A549 treated with AZD2906 at 1 μM for 4 hours (cell line): Measurements from ENCODE around the gene PEX12. TPM values are rescaled to one million over a fixed set of nuclear protein-coding genes. Genes with fewer than 3 reads are reported as not detected.

Experiments
- total RNA-seq: library from RNA; stranded (reverse); fragments of 200-300 nt; extraction: Qiagen RNA extraction; gene quantifications from 5 replicates; pipeline ENCODE4 v1.2.3, GENCODE V29; 2022

PEX12 gene
- total RNA-seq, result 8.6 to 9.9 TPM (median 9.0 TPM) in 5 replicates

DNA sequence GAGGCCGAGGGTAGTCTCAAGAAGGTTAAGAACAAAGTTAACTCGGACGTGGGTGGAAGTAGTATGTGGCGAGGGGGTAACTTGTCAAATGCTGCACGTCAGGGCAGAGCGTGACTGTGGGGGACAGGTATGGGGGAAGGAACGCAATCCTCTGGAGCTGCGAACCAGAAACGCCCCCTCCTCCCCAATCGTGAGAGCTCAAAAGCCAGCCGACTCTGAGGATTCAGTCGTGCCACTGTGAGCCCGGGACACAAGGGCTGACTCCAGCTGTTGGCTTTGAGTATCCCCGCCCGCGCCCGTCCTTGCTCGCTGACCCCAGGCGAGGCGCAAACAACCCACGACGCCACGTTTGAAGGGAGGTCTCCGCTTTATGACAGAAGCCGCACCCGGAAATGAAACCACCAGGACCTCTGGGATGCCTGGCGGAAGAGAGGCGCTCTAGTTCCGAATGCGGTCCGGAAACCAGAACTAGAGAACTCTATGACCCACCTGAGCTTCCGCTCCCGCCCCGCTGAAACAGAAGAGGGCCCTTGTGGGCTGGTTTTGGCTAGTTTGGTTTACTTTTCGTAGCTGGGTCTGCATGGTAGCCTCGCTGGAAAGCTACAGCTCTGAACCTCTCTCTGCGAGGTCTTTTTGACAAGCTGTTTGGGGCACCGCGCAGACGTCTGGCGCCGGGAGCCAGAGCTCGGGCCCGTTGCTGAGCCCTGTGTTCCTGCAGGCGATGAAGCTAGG is at the start of gene PEX12:
Gene PEX12, minus strand, starts transcription at position 375 of the 732 bp plus-strand sequence. CDS start 550 bp downstream, outside the sequence.

DNA sequence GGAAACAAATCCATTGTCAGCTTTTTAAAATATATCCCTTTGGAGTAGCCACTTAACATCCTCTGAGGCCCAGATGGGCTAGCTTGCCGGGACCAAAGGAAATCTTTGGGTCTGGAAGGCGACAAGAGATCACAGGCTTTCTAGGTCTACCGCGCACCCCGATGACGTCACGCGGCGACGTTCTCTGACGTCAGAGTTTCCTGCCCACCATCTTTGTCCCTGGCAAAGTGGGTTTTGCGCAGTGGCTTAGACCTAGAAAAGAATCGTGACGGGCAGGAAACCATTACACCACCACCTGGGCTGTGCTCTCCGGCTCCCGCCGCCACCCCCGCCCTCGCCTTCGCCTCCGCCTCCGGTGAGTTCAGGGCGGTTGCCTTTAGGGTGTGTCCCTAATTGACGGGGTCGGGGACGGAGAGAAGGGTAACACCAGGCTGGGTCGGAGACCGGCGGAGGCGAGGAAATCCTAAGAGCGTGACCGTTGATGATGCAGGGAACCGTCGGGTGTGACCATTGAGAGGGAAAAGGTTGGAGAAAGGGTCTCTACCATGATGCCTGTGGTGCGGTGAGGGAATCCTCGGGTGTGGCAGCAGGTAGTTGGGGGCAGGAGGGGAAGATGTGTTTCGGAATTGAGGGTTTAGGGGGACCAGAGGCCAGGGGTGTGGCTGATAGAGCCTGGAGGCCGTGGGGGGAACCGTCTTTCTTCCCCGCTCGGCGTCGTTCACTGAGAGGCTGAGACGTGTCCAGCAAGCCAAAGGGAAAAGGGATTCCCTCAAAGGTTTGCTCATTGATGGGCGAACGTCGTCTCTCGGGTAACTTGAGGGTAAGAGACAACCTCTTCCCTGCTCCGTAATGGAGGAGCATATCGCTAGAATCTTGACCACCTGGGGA is 8.9 kb upstream of the PEX12 start, which contains the start of gene AP2B1:
Gene AP2B1, plus strand, starts transcription at position 249 of the 888 bp plus-strand sequence. CDS start 6,709 bp downstream, outside the sequence.

DNA sequence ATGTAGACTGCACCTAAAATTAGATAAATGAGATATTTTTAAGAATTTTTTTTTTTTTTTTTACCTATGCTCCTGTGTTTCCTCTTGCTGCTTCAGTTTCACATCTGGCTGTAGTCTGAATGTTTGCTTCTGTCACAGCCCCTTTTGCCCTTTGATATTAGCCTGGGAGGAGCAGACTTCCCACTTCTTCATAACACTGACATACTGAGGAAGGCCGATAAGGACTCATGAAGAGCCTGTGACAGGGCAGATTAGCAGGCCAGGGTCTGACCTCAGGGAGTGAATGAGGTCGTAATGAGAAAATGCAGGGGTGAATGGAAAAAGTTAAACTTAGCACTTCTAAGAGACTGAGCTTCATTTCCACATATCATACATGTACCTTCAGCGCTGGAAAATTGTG is 17.7 kb downstream of the PEX12 start, which contains the start of gene SLFN14:
Gene SLFN14, minus strand, starts transcription at position 117 of the 400 bp plus-strand sequence. CDS start 2,757 bp downstream, outside the sequence.

DNA sequence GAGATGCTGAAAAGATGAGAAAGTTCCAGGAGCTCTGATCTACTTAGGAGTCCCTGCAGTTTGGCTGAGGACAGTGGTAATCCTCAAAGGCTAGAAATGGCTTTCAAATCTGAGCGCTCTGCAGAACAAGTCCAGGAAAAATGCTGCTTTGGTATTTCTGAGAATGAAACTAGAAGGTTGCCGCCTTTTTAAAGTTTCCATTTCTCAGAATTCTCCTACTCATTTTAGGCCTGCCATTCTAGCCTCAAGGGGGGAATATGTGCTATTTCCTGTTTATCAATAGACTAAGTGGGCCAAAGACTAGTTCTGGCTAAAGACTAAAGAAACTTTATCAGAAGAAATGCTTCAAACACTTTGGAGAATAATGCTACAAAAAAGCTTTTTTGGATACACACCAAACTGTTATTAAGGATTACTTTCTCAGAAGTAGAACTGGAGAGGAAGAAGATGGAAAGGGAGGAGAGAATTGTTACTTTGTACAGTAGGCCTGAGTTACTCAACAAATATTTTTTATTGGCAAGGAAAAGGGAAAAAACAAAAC is 40.7 kb downstream of the PEX12 start, which contains the start of gene SLFN12L:
Gene SLFN12L, minus strand, starts transcription at position 78 of the 541 bp plus-strand sequence. CDS start 15,314 bp downstream, outside the sequence.

Other genes starting within 250 kb of the PEX12 start
- gene SLFN11, start 204.9 kb downstream of the PEX12 start, total RNA-seq, result 4.4 to 6.1 TPM (median 5.2 TPM) in 5 replicates
- 0.08 TPM in 1 of 5 replicates, not detected in the others for gene SLFN12, start 146.1 kb downstream of the PEX12 start, total RNA-seq
- gene SLFN13, start 129.8 kb downstream of the PEX12 start, total RNA-seq, result 3.2 to 4.9 TPM (median 3.7 TPM) in 5 replicates
- gene SLFN12L, start 40.9 kb downstream of the PEX12 start, total RNA-seq, result 0.03 to 0.06 TPM in 2 of 5 replicates, not detected in the others
- not detected in 5 replicates for gene SLFN14, start 17.8 kb downstream of the PEX12 start, total RNA-seq
- 117 to 149 TPM (median 128 TPM) in 5 replicates for gene AP2B1, start 8.8 kb upstream of the PEX12 start, total RNA-seq
- gene RASL10B, start 153.1 kb upstream of the PEX12 start, total RNA-seq, result 0.07 to 0.30 TPM (median 0.13 TPM) in 5 replicates
- 0.07 to 0.09 TPM (median 0.08 TPM) in 5 replicates for gene GAS2L2, start 174.7 kb upstream of the PEX12 start, total RNA-seq
- gene C17orf50, start 182.3 kb upstream of the PEX12 start, total RNA-seq, result 0.12 to 0.53 TPM (median 0.26 TPM) in 5 replicates
- 4.9 to 8.4 TPM (median 7.1 TPM) in 5 replicates for gene MMP28, start 217.1 kb upstream of the PEX12 start, total RNA-seq
- 190 to 214 TPM (median 208 TPM) in 5 replicates for gene TAF15, start 230.9 kb upstream of the PEX12 start, total RNA-seq